Measurements from ENCODE around the gene ARMC6.

ARMC6 gene

DNA sequence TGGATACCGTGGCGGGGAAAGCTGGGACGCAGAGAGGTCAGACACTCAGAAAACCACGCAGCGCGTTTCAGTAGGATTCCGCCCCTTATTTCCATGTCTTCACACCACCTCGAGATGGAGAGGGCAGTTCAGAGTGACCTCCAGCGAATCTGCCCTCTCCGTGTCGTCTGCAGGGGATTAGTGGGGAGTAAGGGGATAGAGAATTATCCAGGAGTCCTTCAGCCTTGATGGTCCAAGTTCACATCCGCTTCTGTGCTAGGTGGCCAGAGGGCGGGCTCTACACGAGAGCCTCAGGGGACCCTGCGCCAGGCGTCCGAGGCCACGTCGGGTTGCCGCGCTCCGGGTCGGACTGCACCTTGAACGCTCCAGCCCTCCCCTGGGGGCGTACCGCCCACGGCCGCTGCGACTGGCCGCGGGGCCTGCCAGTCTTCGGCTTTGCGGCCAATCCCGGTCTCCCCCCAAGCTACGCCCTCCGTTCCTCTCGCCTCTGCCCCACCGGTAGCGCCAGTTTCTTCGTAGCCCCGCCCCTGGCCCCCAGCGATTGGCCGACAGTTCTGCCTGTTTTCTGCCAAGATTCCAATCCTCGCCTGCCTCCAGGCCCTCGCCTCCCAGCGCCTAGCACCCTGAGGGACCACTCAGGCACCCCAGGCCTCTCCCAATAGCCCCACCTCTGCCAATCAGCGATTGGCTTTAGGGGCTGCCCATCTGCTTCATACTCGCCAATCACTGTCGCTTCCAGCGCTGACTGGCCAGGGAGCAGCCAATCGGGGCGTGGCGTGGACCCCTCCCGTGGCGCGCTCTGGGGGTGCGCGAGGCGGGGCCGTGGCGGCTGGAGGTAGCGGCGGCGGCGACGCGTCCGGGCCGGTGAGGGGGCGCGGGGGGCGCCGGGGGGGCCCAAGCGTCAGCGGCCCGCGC, 30.0 kb downstream of the ARMC6 start, which contains the start of gene SLC25A42 (continued):
- no peak for TF ChIP-seq ZBTB49 (tag by site-specific recombination; IDR thresholded peaks at IDR 0.05; ENCODE audit: low read depth)
- no peak for TF ChIP-seq ZNF280D (tag by site-specific recombination; IDR thresholded peaks at IDR 0.05)
- peak; percentile 97 for TF ChIP-seq GLIS2 (tag by site-specific recombination; IDR thresholded peaks at IDR 0.05)
- no peak for TF ChIP-seq ZNF645 (tag by site-specific recombination; IDR thresholded peaks at IDR 0.05)
- TF ChIP-seq ZNF423 (tag by site-specific recombination; IDR thresholded peaks at IDR 0.05), result peak; percentile 93
- TF ChIP-seq ZNF580 (tag by site-specific recombination; IDR thresholded peaks at IDR 0.05), result no peak
- TF ChIP-seq ZBTB20 (tag by site-specific recombination; IDR thresholded peaks at IDR 0.05), result no peak
- no peak for TF ChIP-seq RBAK (tag by site-specific recombination; IDR thresholded peaks at IDR 0.05)
- no peak for TF ChIP-seq ZBTB21 (tag by site-specific recombination; IDR thresholded peaks at IDR 0.05)
- TF ChIP-seq SETDB1 (IDR thresholded peaks at IDR 0.05; ENCODE audit: insufficient read length, low read length), result no peak
- no peak for TF ChIP-seq HOXD13 (CRISPR knock-in tag; IDR thresholded peaks at IDR 0.05; ENCODE audit: borderline replicate concordance)
- no peak for TF ChIP-seq ZNF324 (tag by site-specific recombination; IDR thresholded peaks at IDR 0.05)
- TF ChIP-seq GLI4 (tag by site-specific recombination; IDR thresholded peaks at IDR 0.05), result no peak
- TF ChIP-seq, protein P1, sequence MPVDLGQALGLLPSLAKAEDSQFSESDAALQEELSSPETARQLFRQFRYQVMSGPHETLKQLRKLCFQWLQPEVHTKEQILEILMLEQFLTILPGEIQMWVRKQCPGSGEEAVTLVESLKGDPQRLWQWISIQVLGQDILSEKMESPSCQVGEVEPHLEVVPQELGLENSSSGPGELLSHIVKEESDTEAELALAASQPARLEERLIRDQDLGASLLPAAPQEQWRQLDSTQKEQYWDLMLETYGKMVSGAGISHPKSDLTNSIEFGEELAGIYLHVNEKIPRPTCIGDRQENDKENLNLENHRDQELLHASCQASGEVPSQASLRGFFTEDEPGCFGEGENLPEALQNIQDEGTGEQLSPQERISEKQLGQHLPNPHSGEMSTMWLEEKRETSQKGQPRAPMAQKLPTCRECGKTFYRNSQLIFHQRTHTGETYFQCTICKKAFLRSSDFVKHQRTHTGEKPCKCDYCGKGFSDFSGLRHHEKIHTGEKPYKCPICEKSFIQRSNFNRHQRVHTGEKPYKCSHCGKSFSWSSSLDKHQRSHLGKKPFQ (tag by site-specific recombination; IDR thresholded peaks at IDR 0.05), result 0 out of 2 replicates have a peak, but pooled peaks have one; percentile 19
- peak; percentile 51; the same call in 1 of the 2 replicates for TF ChIP-seq ZXDB (tag by site-specific recombination; IDR thresholded peaks at IDR 0.05)
- no peak for TF ChIP-seq ZBTB1 (tag by site-specific recombination; IDR thresholded peaks at IDR 0.05)
- no peak for TF ChIP-seq ZNF133 (tag by site-specific recombination; IDR thresholded peaks at IDR 0.05)
- TF ChIP-seq ZNF155 (tag by site-specific recombination; IDR thresholded peaks at IDR 0.05), result no peak
- TF ChIP-seq ZNF544 (tag by site-specific recombination; IDR thresholded peaks at IDR 0.05), result no peak
- no peak for TF ChIP-seq OVOL3 (tag by site-specific recombination; IDR thresholded peaks at IDR 0.05)
- TF ChIP-seq, protein P2, sequence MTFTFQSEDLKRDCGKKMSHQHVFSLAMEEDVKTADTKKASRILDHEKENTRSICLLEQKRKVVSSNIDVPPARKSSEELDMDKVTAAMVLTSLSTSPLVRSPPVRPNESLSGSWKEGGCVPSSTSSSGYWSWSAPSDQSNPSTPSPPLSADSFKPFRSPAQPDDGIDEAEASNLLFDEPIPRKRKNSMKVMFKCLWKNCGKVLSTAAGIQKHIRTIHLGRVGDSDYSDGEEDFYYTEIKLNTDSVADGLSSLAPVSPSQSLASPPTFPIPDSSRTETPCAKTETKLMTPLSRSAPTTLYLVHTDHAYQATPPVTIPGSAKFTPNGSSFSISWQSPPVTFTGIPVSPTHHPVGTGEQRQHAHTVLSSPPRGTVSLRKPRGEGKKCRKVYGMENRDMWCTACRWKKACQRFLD (tag by site-specific recombination; IDR thresholded peaks at IDR 0.05), result no peak
- no peak for TF ChIP-seq ZNF157 (tag by site-specific recombination; IDR thresholded peaks at IDR 0.05)
- TF ChIP-seq ZFP3 (tag by site-specific recombination; IDR thresholded peaks at IDR 0.05; ENCODE audit: low read depth), result no peak
- TF ChIP-seq ZNF488 (tag by site-specific recombination; IDR thresholded peaks at IDR 0.05), result no peak
- TF ChIP-seq SP2 (tag by site-specific recombination; IDR thresholded peaks at IDR 0.05), result peak; percentile 99
- peak; percentile 75; the same call in 1 of the 2 replicates for TF ChIP-seq ZBTB48 (tag by site-specific recombination; IDR thresholded peaks at IDR 0.05)
- TF ChIP-seq ZNF843 (tag by site-specific recombination; IDR thresholded peaks at IDR 0.05), result no peak
- no peak for TF ChIP-seq HOXC10 (CRISPR knock-in tag; IDR thresholded peaks at IDR 0.05)
- no peak for TF ChIP-seq SP7 (tag by site-specific recombination; IDR thresholded peaks at IDR 0.05)
- TF ChIP-seq ZNF354C (tag by site-specific recombination; IDR thresholded peaks at IDR 0.05; ENCODE audit: borderline replicate concordance, low read depth), result no peak
- TF ChIP-seq ZNF623 (tag by site-specific recombination; IDR thresholded peaks at IDR 0.05), result no peak; the same call in 1 of the 2 replicates

All from HEK293 (cell line).